IMR-90 (cell line): ENCODE data around the gene CMKLR1. TPM values are rescaled to one million over a fixed set of nuclear protein-coding genes. Genes with fewer than 3 reads are reported as not detected.

ENCODE experiments used
- ATAC-seq: fragments of 200-7000 bp; cut with Tn5 transposase; 2 replicates; pipeline ENCODE4 v1.9.1; 2020; ENCODE audit warnings: low read depth, mild to moderate bottlenecking, moderate library complexity
- BruUV-seq: library from RNA; stranded (reverse); fragments of 400-500 nt; replicated peaks from 2 replicates; lab custom pipeline; 2021; lab: Mats Ljungman, UMichigan
- CTCF ChIA-PET: fragments of 300-600 bp; formaldehyde crosslinking; extraction: SDS; loops from one replicate; lab custom pipeline; 2021; ENCODE audit warnings: antibody characterized with exemption; lab: Yijun Ruan, JAX
- POLR2A ChIA-PET: fragments of 300-600 bp; sonication (Branson Sonifier 250); formaldehyde crosslinking; loops from one replicate; lab custom pipeline; 2022; ENCODE audit warnings: antibody characterized with exemption; ENCODE audit not compliant: unreplicated experiment; lab: Charles Lee
- DNase-seq: peaks from one replicate; pipeline ENCODE4 v3.0.0; 2013
- H2AFZ ChIP-seq: replicated peaks from 2 replicates; pipeline ENCODE3; 2013; ENCODE audit warnings: low read length, mild to moderate bottlenecking; ENCODE audit not compliant: poor library complexity
- H2AK5ac ChIP-seq: 2 replicates; pipeline ENCODE4 v1.6.1; 2013; ENCODE audit warnings: low read depth, low read length, inconsistent platforms
- H2AK9ac ChIP-seq: replicated peaks from 2 replicates; pipeline ENCODE3; 2013; ENCODE audit warnings: mild to moderate bottlenecking, low read depth, low read length, moderate library complexity; ENCODE audit not compliant: poor library complexity
- H2BK120ac ChIP-seq: 2 replicates; pipeline ENCODE4 v1.6.1; 2013; ENCODE audit warnings: low read depth, low read length, inconsistent platforms
- H2BK15ac ChIP-seq: 3 replicates; pipeline ENCODE4 v1.6.1; 2013; ENCODE audit warnings: low read depth, low read length, inconsistent platforms
- H2BK20ac ChIP-seq: 2 replicates; pipeline ENCODE4 v1.6.1; 2013; ENCODE audit warnings: low read depth, mild to moderate bottlenecking, inconsistent platforms, low read length, moderate library complexity
- H2BK5ac ChIP-seq: 2 replicates; pipeline ENCODE4 v1.6.1; 2013; ENCODE audit warnings: mild to moderate bottlenecking, low read depth, low read length, inconsistent platforms; ENCODE audit not compliant: poor library complexity, severe bottlenecking
- H3K14ac ChIP-seq: replicated peaks from 2 replicates; pipeline ENCODE4 v1.6.1; 2013; ENCODE audit warnings: low read depth, low read length, inconsistent platforms
- H3K18ac ChIP-seq: 2 replicates; pipeline ENCODE4 v1.6.1; 2013; ENCODE audit warnings: low read depth, low read length, control low read depth
- H3K23ac ChIP-seq: 2 replicates; pipeline ENCODE4 v1.6.1; 2013; ENCODE audit warnings: low read depth, low read length, inconsistent platforms
- H3K27ac ChIP-seq: 2 replicates; pipeline ENCODE4 v1.5.1; 2013; ENCODE audit warnings: mild to moderate bottlenecking, control low read depth, low read length; ENCODE audit not compliant: insufficient read depth
- H3K27me3 ChIP-seq: 2 replicates; pipeline ENCODE4 v1.6.1; 2013; ENCODE audit warnings: low read length; ENCODE audit not compliant: control insufficient read depth, insufficient read depth
- H3K36me3 ChIP-seq: 2 replicates; pipeline ENCODE4 v1.6.1; 2013; ENCODE audit warnings: low read length, mixed read lengths; ENCODE audit not compliant: control insufficient read depth, insufficient read depth
- H3K4ac ChIP-seq: 2 replicates; pipeline ENCODE4 v1.6.1; 2013; ENCODE audit warnings: low read depth, low read length, inconsistent platforms
- H3K4me1 ChIP-seq: 2 replicates; pipeline ENCODE4 v1.6.1; 2013; ENCODE audit warnings: low read length, mixed read lengths; ENCODE audit not compliant: control insufficient read depth, insufficient read depth
- H3K4me2 ChIP-seq: 2 replicates; pipeline ENCODE4 v1.6.1; 2013; ENCODE audit warnings: low read depth, mild to moderate bottlenecking, control low read depth, low read length, moderate library complexity
- H3K4me3 ChIP-seq: 2 replicates; pipeline ENCODE4 v1.5.1; 2013; ENCODE audit warnings: low read depth, mild to moderate bottlenecking, control low read depth, low read length, moderate library complexity; ENCODE audit not compliant: insufficient read depth
- H3K56ac ChIP-seq: 2 replicates; pipeline ENCODE4 v1.6.1; 2013; ENCODE audit warnings: low read length, inconsistent platforms; ENCODE audit not compliant: insufficient read depth; ENCODE audit errors: extremely low read depth
- H3K79me1 ChIP-seq, 2 experiments: 2 replicates each; pipeline ENCODE4 v1.6.1; 2013; ENCODE audit warnings: low read length in 2 of 2, inconsistent platforms in 1 of 2, low read depth in 1 of 2
- H3K9ac ChIP-seq: 2 replicates; pipeline ENCODE4 v1.6.1; 2013; ENCODE audit warnings: low read depth, low read length, control low read depth
- H3K9me1 ChIP-seq: 2 replicates; pipeline ENCODE4 v1.6.1; 2013; ENCODE audit warnings: low read length, inconsistent platforms; ENCODE audit not compliant: insufficient read depth
- H3K9me3 ChIP-seq: 2 replicates; pipeline ENCODE4 v1.6.1; 2013; ENCODE audit warnings: low read length; ENCODE audit not compliant: control insufficient read depth, insufficient read depth
- H4K20me1 ChIP-seq: 2 replicates; pipeline ENCODE4 v1.6.1; 2013; ENCODE audit warnings: low read length, inconsistent platforms; ENCODE audit not compliant: insufficient read depth
- H4K5ac ChIP-seq: 2 replicates; pipeline ENCODE4 v1.6.1; 2013; ENCODE audit warnings: mild to moderate bottlenecking, low read depth, low read length, control low read depth
- H4K8ac ChIP-seq, 2 experiments: 2 replicates each; pipeline ENCODE4 v1.6.1; 2013; ENCODE audit warnings: low read depth in 2 of 2, low read length in 2 of 2, control low read depth in 1 of 2, inconsistent platforms in 1 of 2
- H4K91ac ChIP-seq: 2 replicates; pipeline ENCODE4 v1.6.1; 2013; ENCODE audit warnings: low read depth, low read length, inconsistent platforms; ENCODE audit not compliant: insufficient read depth
- BHLHE40 ChIP-seq: fragments of 150-350 bp; IDR thresholded peaks from 2 replicates; pipeline ENCODE4 v1.6.1; 2016; ENCODE audit warnings: mild to moderate bottlenecking, low read depth, low read length
- CEBPB ChIP-seq: IDR thresholded peaks from 2 replicates; pipeline ENCODE4 v1.6.1; 2012; ENCODE audit warnings: low read depth, low read length, improper control_type of control experiment
- FOS ChIP-seq: fragments of 150-350 bp; IDR thresholded peaks from 2 replicates; pipeline ENCODE4 v1.6.1; 2016; ENCODE audit warnings: low read depth, low read length
- MAFK ChIP-seq: IDR thresholded peaks from 2 replicates; pipeline ENCODE4 v1.6.1; 2012; ENCODE audit warnings: low read depth, low read length, improper control_type of control experiment
- MXI1 ChIP-seq: IDR thresholded peaks from 2 replicates; pipeline ENCODE4 v1.6.1; 2012; ENCODE audit warnings: low read depth, mild to moderate bottlenecking, low read length, moderate library complexity, borderline replicate concordance
- NFE2L2 ChIP-seq: fragments of 150-350 bp; IDR thresholded peaks from 2 replicates; pipeline ENCODE4 v1.6.1; 2016; ENCODE audit warnings: low read depth, mild to moderate bottlenecking, low read length
- POLR2A ChIP-seq: IDR thresholded peaks from 2 replicates; pipeline ENCODE4 v1.6.1; 2012; ENCODE audit warnings: mild to moderate bottlenecking, low read depth, low read length
- RAD21 ChIP-seq: IDR thresholded peaks from 2 replicates; pipeline ENCODE4 v1.6.1; 2012; ENCODE audit warnings: low read length, improper control_type of control experiment
- RCOR1 ChIP-seq: IDR thresholded peaks from 2 replicates; pipeline ENCODE4 v1.6.1; 2012; ENCODE audit warnings: mild to moderate bottlenecking, low read length, improper control_type of control experiment; ENCODE audit not compliant: insufficient replicate concordance
- WGBS, 2 experiments: methylation state at CpG; one replicate each; pipeline versions ENCODE4 v1.1.5 to v1.1.7; 2013; ENCODE audit warnings: missing lambda C conversion rate in 2 of 2; ENCODE audit not compliant: insufficient read length in 1 of 2; ENCODE audit errors: extremely low coverage in 2 of 2; 5-methylcytosine and 5-hydroxymethylcytosine counted together
- dilution Hi-C: fragments of 300-500 bp; cut with HindIII; formaldehyde crosslinking; loops from one replicate; pipeline ENCODE4 v1.14.3; 2018; ENCODE audit warnings: low sequenced_read_pairs; ENCODE audit not compliant: unreplicated experiment
- in situ Hi-C: fragments of 300-500 bp; cut with MboI; formaldehyde crosslinking; loops from 3 replicates; pipeline ENCODE4 v1.14.3; 2019; ENCODE audit warnings: low sequenced_read_pairs, inconsistent platforms, mixed read lengths
- intact Hi-C: fragments of 100-400 bp; cut with micrococcal nuclease; formaldehyde crosslinking; loops from 2 replicates; pipeline ENCODE4 v1.10.0; 2022
- polyA plus RNA-seq, 3 experiments: library from polyadenylated mRNA; depleted of rRNA; stranded (reverse); fragments of >200 nt; gene quantifications; 2 replicates each; pipeline ENCODE4 v1.2.3, GENCODE V29; 2012; ENCODE audit warnings: low replicate concordance in 1 of 3
- total RNA-seq: library from RNA; depleted of rRNA; stranded (reverse); fragments of >200 nt; gene quantifications from 2 replicates; pipeline ENCODE4 v1.2.3, GENCODE V29; 2012
- TF ChIP-seq, protein P1 (sequence below): fragments of 150-350 bp; IDR thresholded peaks from 2 replicates; pipeline ENCODE4 v1.6.1; 2017; ENCODE audit warnings: mild to moderate bottlenecking, antibody characterized with exemption, low read length, low read depth
- TF ChIP-seq, protein P2 (sequence below): fragments of 150-350 bp; IDR thresholded peaks from 2 replicates; pipeline ENCODE4 v1.6.1; 2016; ENCODE audit warnings: low read depth, mild to moderate bottlenecking, low read length, moderate library complexity, borderline replicate concordance

CMKLR1 gene
- total and polyA plus RNA-seq, 2 of the 4 experiments (the other 2 are of a cell fraction): not detected

DNA sequence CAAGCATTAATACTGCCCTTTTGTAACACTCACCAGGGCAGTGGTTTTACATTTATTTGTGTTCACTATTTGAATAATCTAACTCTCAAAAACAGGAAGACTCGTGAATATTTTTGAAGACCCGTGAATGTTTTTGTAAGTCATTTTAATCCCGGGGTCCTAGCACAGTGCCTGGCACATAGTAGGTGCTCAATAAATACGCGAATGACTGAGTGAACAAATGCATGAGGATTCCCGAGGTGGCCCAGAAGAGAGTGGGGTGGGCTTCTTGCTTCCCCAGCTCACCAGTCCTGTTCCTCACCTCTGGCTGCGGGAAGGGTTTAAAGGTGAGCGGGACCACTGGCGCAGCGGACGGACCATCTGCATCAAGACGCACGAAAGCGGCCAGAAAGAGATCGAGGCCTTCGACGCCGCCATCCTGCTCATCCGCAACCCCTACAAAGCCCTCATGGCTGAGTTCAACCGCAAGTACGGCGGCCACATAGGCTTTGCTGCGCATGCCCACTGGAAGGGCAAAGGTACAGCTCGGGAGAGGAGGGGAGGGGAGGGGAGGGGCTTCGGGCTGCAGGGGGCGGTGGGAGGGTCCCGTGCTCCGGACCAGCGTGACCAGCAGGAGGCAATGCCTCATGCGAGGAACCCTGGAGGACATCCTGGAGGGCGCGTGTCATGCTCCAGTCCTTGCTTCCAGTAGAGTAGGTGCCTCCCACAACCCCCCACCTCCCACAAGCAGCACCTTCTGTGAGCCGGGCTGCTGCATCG is 98.9 kb downstream of the CMKLR1 start:
- ATAC-seq (no peak), DNase-seq (no peak)
- 86% methylated on average over 2 of the region's 34 CpGs; no CpG with 5 or more reads in 1 of the 2 experiments for WGBS, 2 experiments
- Histone ChIP-seq H2AK9ac (no peak overlapping the region), H3K18ac (no peak overlapping the region), H2BK15ac (no peak overlapping the region), H4K91ac (no peak overlapping the region), H3K27me3 (no peaks in the 10 kb centered on the region), H2AFZ (no peak overlapping the region), H3K79me1 (no peaks in the 10 kb centered on the region), H3K9me3 (no peaks in the 10 kb centered on the region), H3K36me3 (no peaks in the 10 kb centered on the region), H2AK5ac (no peak overlapping the region), H3K9me1 (no peaks in the 10 kb centered on the region), H3K4ac (no peak overlapping the region), H3K4me2 (no peak overlapping the region), H3K9ac (no peak overlapping the region), H2BK20ac (no peak overlapping the region), H2BK120ac (no peak overlapping the region), H3K4me1 (no peaks in the 10 kb centered on the region), H2BK5ac (no peak overlapping the region), H4K8ac (no peak overlapping the region), H3K27ac (no peak overlapping the region), H4K20me1 (no peaks in the 10 kb centered on the region), H3K23ac (no peak overlapping the region), H3K14ac (no peak overlapping the region), H3K56ac (no peak overlapping the region), H3K4me3 (no peak overlapping the region), H4K5ac (no peak overlapping the region)
- in situ Hi-C loops: no loop called here
- intact Hi-C loops: no loop called here
- no TSS peak for BruUV-seq
- dilution Hi-C loops: no loop called here
- ChIA-PET CTCF (no interaction called here), POLR2A (no interaction called here)
- TF ChIP-seq CEBPB (no peak), POLR2A (no peak), NFE2L2 (no peak), RAD21 (no peak), FOS (no peak), BHLHE40 (no peak), RCOR1 (no peak), MAFK (no peak), MXI1 (no peak)
- TF ChIP-seq, protein P1, sequence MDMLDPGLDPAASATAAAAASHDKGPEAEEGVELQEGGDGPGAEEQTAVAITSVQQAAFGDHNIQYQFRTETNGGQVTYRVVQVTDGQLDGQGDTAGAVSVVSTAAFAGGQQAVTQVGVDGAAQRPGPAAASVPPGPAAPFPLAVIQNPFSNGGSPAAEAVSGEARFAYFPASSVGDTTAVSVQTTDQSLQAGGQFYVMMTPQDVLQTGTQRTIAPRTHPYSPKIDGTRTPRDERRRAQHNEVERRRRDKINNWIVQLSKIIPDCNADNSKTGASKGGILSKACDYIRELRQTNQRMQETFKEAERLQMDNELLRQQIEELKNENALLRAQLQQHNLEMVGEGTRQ: no peak
- TF ChIP-seq, protein P2, sequence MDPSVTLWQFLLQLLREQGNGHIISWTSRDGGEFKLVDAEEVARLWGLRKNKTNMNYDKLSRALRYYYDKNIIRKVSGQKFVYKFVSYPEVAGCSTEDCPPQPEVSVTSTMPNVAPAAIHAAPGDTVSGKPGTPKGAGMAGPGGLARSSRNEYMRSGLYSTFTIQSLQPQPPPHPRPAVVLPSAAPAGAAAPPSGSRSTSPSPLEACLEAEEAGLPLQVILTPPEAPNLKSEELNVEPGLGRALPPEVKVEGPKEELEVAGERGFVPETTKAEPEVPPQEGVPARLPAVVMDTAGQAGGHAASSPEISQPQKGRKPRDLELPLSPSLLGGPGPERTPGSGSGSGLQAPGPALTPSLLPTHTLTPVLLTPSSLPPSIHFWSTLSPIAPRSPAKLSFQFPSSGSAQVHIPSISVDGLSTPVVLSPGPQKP: no peak
